ENCODE measurements around the gene ZCCHC18. TPM values are rescaled to one million over a fixed set of nuclear protein-coding genes. Genes with fewer than 3 reads are reported as not detected.

Gene ZCCHC18
- total and polyA plus RNA-seq, 2 donors (not counting 3 experiments of a cell fraction or from before 2014, with no cell fraction given) = 2.3 to 2.7 TPM

DNA sequence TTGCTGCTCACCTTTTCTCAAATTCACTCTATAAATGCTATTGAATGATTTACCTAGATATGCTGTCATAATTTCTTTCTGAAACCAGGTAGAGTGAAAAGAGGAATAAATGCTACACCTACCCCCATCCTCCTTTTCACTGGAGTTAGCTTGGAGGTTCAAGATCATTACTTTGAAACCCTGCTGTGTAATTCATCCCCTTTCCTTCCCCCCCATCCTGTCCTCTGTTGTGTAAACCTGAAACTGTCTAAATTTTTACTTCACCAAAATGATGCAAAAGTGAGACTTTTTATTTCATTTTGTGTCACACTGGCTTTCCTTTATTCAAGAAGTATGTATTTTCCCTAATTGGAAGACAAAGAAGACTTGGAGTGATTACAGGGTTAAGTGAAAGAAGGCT lies 5.4 kb downstream of the ZCCHC18 start:
- H4K20me1 ChIP-seq (replicated peaks; ENCODE audit: control insufficient read depth, extremely low read depth, insufficient read depth, low read length) = no peaks in the 10 kb centered on the region
- no TSS peak for BruUV-seq (replicated peaks)
- ChIA-PET CTCF (no interaction called here), POLR2A (no interaction called here)
- FAIRE-seq (no peak), DNase-seq (ENCODE audit: low read depth, low spot score) (no peak)
- H3K4me2 ChIP-seq (ENCODE audit: insufficient read depth, low read length) = no peak overlapping the region
- no peak overlapping the region for H2AFZ ChIP-seq (ENCODE audit: low read depth, low read length)
- H3K9me3 ChIP-seq (replicated peaks; ENCODE audit: control insufficient read depth, insufficient read depth, low read length) = no peaks in the 10 kb centered on the region
- no peak overlapping the region for H3K4me3 ChIP-seq (replicated peaks in 1 of 3; ENCODE audit: insufficient read depth in 1 of 3, low read depth in 1 of 3, low read length in 3 of 3)
- H3K9me1 ChIP-seq (replicated peaks; ENCODE audit: control insufficient read depth, extremely low read depth, insufficient read depth, low read length) = no peaks in the 10 kb centered on the region
- no peak overlapping the region for H3K27ac ChIP-seq (ENCODE audit: insufficient read depth, low read depth, low read length)
- H3K27me3 ChIP-seq (ENCODE audit: control insufficient read depth in 2 of 2, insufficient read depth in 2 of 2, low read length in 2 of 2) = no peaks in the 10 kb centered on the region
- no peaks in the 10 kb centered on the region for H3K36me3 ChIP-seq (ENCODE audit: control insufficient read depth in 2 of 2, extremely low read depth in 1 of 2, insufficient read depth in 2 of 2, low read length in 2 of 2)
- no peak overlapping the region for H3K9ac ChIP-seq (replicated peaks; ENCODE audit: extremely low read depth, insufficient read depth, low read length)
- TF ChIP-seq POLR2A (IDR thresholded peaks at IDR 0.05; ENCODE audit: low read depth, low read length) (no peak), EZH2 (IDR thresholded peaks at IDR 0.05; ENCODE audit: borderline replicate concordance, low read depth, low read length, severe bottlenecking) (no peak), FOS (IDR thresholded peaks at IDR 0.05; ENCODE audit: borderline replicate concordance, insufficient read depth, low read length) (no peak), GATA2 (IDR thresholded peaks at IDR 0.05; ENCODE audit: insufficient read depth, insufficient read length, low read depth, low read length) (no peak), POLR2AphosphoS5 (IDR thresholded peaks at IDR 0.05; ENCODE audit: insufficient read depth, low read depth, low read length) (no peak), MYC (IDR thresholded peaks at IDR 0.05; ENCODE audit: low read depth, low read length) (no peak)
- TF ChIP-seq, protein P1, sequence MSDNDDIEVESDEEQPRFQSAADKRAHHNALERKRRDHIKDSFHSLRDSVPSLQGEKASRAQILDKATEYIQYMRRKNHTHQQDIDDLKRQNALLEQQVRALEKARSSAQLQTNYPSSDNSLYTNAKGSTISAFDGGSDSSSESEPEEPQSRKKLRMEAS (IDR thresholded peaks at IDR 0.05; ENCODE audit: insufficient read depth, insufficient read length) = no peak
- TF ChIP-seq, protein P2, sequence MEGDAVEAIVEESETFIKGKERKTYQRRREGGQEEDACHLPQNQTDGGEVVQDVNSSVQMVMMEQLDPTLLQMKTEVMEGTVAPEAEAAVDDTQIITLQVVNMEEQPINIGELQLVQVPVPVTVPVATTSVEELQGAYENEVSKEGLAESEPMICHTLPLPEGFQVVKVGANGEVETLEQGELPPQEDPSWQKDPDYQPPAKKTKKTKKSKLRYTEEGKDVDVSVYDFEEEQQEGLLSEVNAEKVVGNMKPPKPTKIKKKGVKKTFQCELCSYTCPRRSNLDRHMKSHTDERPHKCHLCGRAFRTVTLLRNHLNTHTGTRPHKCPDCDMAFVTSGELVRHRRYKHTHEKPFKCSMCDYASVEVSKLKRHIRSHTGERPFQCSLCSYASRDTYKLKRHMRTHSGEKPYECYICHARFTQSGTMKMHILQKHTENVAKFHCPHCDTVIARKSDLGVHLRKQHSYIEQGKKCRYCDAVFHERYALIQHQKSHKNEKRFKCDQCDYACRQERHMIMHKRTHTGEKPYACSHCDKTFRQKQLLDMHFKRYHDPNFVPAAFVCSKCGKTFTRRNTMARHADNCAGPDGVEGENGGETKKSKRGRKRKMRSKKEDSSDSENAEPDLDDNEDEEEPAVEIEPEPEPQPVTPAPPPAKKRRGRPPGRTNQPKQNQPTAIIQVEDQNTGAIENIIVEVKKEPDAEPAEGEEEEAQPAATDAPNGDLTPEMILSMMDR (IDR thresholded peaks at IDR 0.05; ENCODE audit: extremely low read depth in 1 of 2, insufficient read depth in 1 of 2, low read depth in 1 of 2, low read length in 2 of 2) = no peak
- H3K79me2 ChIP-seq (ENCODE audit: control insufficient read depth, insufficient read depth, low read length) = no peaks in the 10 kb centered on the region
- intact Hi-C loops (cut with micrococcal nuclease) = no loop called here
- dilution Hi-C loops (cut with MboI; ENCODE audit: extremely low pct_ligation_motif_present, low sequenced_read_pairs) = no loop called here
- H3K4me1 ChIP-seq (ENCODE audit: control insufficient read depth, extremely low read depth, insufficient read depth, low read length) = peaks cover 9% of the 10 kb centered on the region

All from endothelial cell of umbilical vein (primary cell).